ENCODE results near the gene EIF2S1. TPM values are rescaled to one million over a fixed set of nuclear protein-coding genes. Genes with fewer than 3 reads are reported as not detected.

The EIF2S1 gene
- total and polyA plus RNA-seq, 4 donors, result 32.3 to 84.6 (median 70.1) TPM

- Histone ChIP-seq H3K27ac (ENCODE audit: low read depth in 1 of 2, low read length in 2 of 2) (no peak overlapping the region), H3K4me3 (ENCODE audit: low read depth in 1 of 3, low read length in 3 of 3) (no peak overlapping the region), H3K4me1 (ENCODE audit: control insufficient read depth in 4 of 4, insufficient read depth in 4 of 4, low read length in 3 of 4) (peaks cover 2 to 12% (median 7%) of the 10 kb centered on the region in 4 donors), H3K27me3 (ENCODE audit: control insufficient read depth in 4 of 4, insufficient read depth in 4 of 4, low read length in 3 of 4) (no peaks in the 10 kb centered on the region), H3K36me3 (ENCODE audit: control insufficient read depth in 4 of 4, insufficient read depth in 3 of 4, low read depth in 1 of 4, low read length in 3 of 4) (no peaks in the 10 kb centered on the region), H3K9ac (ENCODE audit: low read depth in 1 of 2, low read length in 2 of 2) (no peak overlapping the region), H3K9me3 (ENCODE audit: control insufficient read depth in 4 of 4, low read length in 3 of 4) (no peaks in the 10 kb centered on the region)
- DNase-seq (ENCODE audit: low spot score), result no peak
- TF ChIP-seq RAD21 (IDR thresholded peaks at IDR 0.05) (no peak), TAF1 (conservative IDR thresholded peaks at IDR 0.05) (no peak), HNF4A (conservative IDR thresholded peaks at IDR 0.05) (no peak), NR2F2 (IDR thresholded peaks at IDR 0.05) (no peak), EGR1 (IDR thresholded peaks at IDR 0.05; ENCODE audit: low read depth in 2 of 2) (no peak), SP1 (IDR thresholded peaks at IDR 0.05) (no peak), MAX (IDR thresholded peaks at IDR 0.05) (no peak), RXRA (IDR thresholded peaks at IDR 0.05) (no peak), GABPA (IDR thresholded peaks at IDR 0.05 in 1 of 2, conservative IDR thresholded peaks at IDR 0.05 in 1 of 2) (no peak), YY1 (IDR thresholded peaks at IDR 0.05) (no peak), HNF4G (IDR thresholded peaks at IDR 0.05) (no peak), FOXA1 (IDR thresholded peaks at IDR 0.05) (no peak)
- TF ChIP-seq, protein P1, sequence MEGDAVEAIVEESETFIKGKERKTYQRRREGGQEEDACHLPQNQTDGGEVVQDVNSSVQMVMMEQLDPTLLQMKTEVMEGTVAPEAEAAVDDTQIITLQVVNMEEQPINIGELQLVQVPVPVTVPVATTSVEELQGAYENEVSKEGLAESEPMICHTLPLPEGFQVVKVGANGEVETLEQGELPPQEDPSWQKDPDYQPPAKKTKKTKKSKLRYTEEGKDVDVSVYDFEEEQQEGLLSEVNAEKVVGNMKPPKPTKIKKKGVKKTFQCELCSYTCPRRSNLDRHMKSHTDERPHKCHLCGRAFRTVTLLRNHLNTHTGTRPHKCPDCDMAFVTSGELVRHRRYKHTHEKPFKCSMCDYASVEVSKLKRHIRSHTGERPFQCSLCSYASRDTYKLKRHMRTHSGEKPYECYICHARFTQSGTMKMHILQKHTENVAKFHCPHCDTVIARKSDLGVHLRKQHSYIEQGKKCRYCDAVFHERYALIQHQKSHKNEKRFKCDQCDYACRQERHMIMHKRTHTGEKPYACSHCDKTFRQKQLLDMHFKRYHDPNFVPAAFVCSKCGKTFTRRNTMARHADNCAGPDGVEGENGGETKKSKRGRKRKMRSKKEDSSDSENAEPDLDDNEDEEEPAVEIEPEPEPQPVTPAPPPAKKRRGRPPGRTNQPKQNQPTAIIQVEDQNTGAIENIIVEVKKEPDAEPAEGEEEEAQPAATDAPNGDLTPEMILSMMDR (IDR thresholded peaks at IDR 0.05; ENCODE audit: low read depth, low read length, missing input control), result no peak
- TF ChIP-seq, protein P2, sequence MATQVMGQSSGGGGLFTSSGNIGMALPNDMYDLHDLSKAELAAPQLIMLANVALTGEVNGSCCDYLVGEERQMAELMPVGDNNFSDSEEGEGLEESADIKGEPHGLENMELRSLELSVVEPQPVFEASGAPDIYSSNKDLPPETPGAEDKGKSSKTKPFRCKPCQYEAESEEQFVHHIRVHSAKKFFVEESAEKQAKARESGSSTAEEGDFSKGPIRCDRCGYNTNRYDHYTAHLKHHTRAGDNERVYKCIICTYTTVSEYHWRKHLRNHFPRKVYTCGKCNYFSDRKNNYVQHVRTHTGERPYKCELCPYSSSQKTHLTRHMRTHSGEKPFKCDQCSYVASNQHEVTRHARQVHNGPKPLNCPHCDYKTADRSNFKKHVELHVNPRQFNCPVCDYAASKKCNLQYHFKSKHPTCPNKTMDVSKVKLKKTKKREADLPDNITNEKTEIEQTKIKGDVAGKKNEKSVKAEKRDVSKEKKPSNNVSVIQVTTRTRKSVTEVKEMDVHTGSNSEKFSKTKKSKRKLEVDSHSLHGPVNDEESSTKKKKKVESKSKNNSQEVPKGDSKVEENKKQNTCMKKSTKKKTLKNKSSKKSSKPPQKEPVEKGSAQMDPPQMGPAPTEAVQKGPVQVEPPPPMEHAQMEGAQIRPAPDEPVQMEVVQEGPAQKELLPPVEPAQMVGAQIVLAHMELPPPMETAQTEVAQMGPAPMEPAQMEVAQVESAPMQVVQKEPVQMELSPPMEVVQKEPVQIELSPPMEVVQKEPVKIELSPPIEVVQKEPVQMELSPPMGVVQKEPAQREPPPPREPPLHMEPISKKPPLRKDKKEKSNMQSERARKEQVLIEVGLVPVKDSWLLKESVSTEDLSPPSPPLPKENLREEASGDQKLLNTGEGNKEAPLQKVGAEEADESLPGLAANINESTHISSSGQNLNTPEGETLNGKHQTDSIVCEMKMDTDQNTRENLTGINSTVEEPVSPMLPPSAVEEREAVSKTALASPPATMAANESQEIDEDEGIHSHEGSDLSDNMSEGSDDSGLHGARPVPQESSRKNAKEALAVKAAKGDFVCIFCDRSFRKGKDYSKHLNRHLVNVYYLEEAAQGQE (IDR thresholded peaks at IDR 0.05), result no peak
- TF ChIP-seq, protein P3, sequence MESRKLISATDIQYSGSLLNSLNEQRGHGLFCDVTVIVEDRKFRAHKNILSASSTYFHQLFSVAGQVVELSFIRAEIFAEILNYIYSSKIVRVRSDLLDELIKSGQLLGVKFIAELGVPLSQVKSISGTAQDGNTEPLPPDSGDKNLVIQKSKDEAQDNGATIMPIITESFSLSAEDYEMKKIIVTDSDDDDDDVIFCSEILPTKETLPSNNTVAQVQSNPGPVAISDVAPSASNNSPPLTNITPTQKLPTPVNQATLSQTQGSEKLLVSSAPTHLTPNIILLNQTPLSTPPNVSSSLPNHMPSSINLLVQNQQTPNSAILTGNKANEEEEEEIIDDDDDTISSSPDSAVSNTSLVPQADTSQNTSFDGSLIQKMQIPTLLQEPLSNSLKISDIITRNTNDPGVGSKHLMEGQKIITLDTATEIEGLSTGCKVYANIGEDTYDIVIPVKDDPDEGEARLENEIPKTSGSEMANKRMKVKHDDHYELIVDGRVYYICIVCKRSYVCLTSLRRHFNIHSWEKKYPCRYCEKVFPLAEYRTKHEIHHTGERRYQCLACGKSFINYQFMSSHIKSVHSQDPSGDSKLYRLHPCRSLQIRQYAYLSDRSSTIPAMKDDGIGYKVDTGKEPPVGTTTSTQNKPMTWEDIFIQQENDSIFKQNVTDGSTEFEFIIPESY (IDR thresholded peaks at IDR 0.05), result no peak
- WGBS, result 87% methylated on average over 6 of the region's 6 CpGs
Measured at GRCh38 chr14:67393689-67394088, 33.6 kb downstream of the EIF2S1 start.

Data from liver (tissue), 9 donors.